ENCODE results near the gene PRM1. TPM values are rescaled to one million over a fixed set of nuclear protein-coding genes. Genes with fewer than 3 reads are reported as not detected.

PRM1 gene
- polyA plus RNA-seq, 3 donors = not detected

GRCh38 chr16:11277607-11278337 lies 3.4 kb downstream of the PRM1 start:
- DNase-seq (ENCODE audit: extremely low read depth in 1 of 11, low read depth in 9 of 11, low spot score in 4 of 11) = no peak

GRCh38 chr16:11276896-11277593 lies 4.1 kb downstream of the PRM1 start:
- no peak for DNase-seq (ENCODE audit: extremely low read depth in 1 of 11, low read depth in 9 of 11, low spot score in 4 of 11)

- DNase-seq (ENCODE audit: extremely low read depth in 1 of 11, low read depth in 9 of 11, low spot score in 4 of 11) = no peak
Observed at GRCh38 chr16:11276143-11276895, 4.8 kb downstream of the PRM1 start, which contains the start of gene PRM2. Gene PRM2, minus strand, starts transcription at chr16:11276480. Its CDS starts 110 bp downstream, at chr16:11276370.

GRCh38 chr16:11274964-11275363 lies 6.2 kb downstream of the PRM1 start:
- no peak for DNase-seq (ENCODE audit: extremely low read depth in 1 of 11, low read depth in 9 of 11, low spot score in 4 of 11)

DNA sequence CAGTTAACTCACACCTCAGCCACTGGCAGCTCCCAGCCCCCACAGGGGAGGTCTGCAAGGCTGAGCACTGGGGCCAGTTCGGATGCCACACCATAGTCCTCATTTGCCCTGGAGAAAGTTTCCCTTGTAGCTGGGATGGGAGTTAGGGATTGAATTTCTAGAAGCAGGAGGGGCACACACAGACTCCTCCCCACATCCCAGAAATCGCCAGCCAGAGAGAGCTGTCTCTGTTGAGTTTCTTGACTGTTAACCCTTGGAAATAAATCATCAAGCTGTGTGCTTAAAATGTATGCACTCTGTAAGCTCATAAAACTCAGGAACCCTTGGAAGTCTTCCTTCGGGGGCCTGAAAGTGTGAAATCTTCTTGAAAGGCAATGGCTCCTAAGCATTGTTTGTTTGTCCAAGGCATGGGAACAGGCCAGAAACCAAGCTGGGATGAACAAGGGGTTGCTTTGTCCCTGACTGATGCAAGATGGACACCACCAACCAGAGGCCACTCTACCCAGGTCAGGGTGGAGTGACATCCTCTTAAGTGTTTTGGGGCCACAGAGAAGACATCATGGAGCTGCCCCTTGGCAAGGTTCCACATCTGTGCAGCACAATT lies 7.3 kb downstream of the PRM1 start:
- DNase-seq (ENCODE audit: extremely low read depth in 1 of 11, low read depth in 9 of 11, low spot score in 4 of 11) = peak in 6 of 11 donors; percentile 66 to 89 (median 84)

DNA sequence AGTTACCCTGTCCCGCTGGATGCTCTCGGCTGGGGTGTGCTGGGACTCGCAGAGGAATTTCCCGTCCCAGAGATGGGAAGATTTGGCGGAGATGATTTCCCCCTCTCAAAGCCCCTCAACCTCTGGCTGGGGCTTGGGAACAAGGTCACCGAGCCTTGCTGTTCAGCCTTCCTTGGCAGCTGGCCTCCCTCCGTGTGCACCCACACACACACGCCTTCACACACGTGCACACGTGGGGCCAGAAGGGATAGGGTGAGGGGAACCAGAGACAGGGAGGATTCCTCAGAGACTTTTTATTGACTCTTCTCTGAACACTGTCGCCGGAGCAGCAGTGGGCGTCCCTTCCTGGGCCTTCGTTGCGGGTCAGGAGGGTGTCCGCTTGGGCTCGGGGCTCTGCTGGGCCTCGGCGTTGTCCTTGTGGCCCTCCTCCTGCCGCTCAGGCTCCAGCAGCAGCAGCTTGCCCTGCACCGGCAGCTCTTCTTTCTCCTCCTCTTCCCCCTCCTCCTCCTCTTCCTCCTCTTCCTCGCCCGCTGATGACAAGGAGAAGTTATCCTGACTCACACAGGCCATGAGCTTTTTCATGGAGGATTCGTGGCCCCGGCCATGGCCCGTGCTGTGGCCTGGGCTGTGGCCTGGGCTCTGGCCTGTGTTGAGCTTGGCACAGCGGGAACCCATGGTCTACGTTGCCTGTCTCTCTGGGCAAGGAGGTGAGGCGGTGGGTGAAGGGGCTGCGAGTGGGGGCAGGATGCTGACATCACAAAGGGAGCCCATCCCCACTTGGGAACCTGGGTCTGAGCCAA lies 8.0 kb downstream of the PRM1 start, which contains the start of gene PRM3:
PRM3 (minus strand) TSS at position 709 of the 800 bp plus-strand sequence; CDS start at position 675, 34 bp downstream.
- DNase-seq (ENCODE audit: extremely low read depth in 1 of 11, low read depth in 9 of 11, low spot score in 4 of 11) = no peak

- DNase-seq (ENCODE audit: extremely low read depth in 1 of 11, low read depth in 9 of 11, low spot score in 4 of 11) = no peak
Observed at GRCh38 chr16:11272484-11272883, 8.6 kb downstream of the PRM1 start.

- no peak for DNase-seq (ENCODE audit: extremely low read depth in 1 of 11, low read depth in 9 of 11, low spot score in 4 of 11)
Observed at GRCh38 chr16:11271610-11272009, 9.5 kb downstream of the PRM1 start.

- no peak for DNase-seq (ENCODE audit: extremely low read depth in 1 of 11, low read depth in 9 of 11, low spot score in 4 of 11)
Observed at GRCh38 chr16:11270602-11271162, 10.4 kb downstream of the PRM1 start.

DNA sequence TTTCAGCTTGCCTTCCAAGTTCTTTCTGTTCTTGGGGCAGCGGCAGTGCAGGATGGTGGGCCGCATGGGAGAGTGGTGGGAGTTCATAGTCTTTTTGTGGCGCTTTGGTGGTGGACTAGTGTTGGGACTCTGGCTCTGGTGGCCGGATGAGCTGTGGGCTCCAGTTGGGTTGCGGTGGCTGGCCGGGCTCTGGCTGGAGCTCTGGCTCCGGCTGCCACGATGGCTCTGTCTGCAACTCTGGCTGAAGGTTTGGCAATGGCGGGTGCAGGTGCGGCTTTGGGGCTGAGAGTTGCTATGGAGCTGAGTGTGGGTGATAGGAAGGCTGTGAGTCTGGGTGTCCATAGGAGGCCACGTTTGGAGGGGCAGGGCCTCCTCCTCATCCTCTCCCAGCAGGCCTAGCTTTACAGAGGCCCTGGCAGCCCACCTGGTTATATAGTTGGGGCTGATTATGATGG lies 12.2 kb downstream of the PRM1 start, which contains the start of gene TNP2:
TNP2 (minus strand) TSS at position 405 of the 455 bp plus-strand sequence; CDS start at position 342, 63 bp downstream.
- DNase-seq (ENCODE audit: extremely low read depth in 1 of 11, low read depth in 9 of 11, low spot score in 4 of 11) = no peak

- DNase-seq (ENCODE audit: extremely low read depth in 1 of 11, low read depth in 9 of 11, low spot score in 4 of 11) = no peak
Observed at GRCh38 chr16:11265124-11265523, 16.0 kb downstream of the PRM1 start.

DNA sequence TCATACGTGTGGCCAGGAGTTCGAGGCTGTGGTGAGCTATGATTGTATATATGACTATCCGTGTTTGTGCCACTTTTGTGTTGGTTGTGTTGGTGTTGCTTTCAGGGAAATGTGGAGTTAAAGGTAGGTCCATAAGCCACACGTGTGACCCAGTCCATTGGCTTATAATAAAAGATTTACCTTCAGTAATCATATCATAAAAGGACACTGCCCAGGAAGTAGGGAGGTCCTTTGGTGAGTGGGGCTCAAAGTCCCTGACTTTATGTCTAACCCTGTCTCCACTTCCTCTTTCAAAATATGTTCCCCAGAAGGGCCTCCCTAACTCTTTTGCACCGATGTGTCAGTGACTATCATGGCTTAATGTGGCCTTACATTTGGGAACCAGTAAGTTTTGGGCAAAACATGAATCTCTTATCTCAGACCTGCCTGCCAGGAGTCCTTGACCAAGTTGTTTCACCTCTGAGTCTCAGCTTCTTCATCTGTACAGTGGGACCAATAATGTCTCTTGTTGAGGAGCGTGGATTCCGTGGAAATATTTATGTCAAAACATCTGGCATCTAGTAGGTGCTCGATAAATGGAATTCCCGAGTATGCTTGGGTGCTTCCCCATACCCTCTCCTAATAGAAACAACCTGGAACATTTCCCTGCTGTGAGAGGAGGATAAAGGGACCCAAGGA lies 16.8 kb downstream of the PRM1 start:
- no peak for DNase-seq (ENCODE audit: extremely low read depth in 1 of 11, low read depth in 9 of 11, low spot score in 4 of 11)

GRCh38 chr16:11263737-11264136 lies 17.4 kb downstream of the PRM1 start:
- no peak for DNase-seq (ENCODE audit: extremely low read depth in 1 of 11, low read depth in 9 of 11, low spot score in 4 of 11)

DNA sequence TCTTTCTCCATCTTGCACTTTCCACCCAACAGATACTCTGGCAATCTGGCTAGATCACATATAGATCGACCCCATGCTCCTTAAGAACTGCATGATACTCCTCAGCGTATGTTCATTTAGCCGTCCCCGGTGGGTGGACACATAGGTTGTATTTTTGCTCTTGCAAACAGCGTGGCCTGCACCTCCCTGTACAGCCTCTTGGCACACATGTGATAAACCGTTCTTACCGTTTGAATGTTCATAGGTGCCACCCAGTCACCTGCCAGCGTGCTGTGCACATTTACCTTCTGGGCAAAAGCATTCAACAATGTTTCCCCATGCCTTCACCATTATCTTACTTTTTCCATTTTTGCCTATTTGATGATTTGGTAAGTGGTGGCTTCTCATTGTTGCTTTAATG lies 18.2 kb downstream of the PRM1 start:
- no peak for DNase-seq (ENCODE audit: extremely low read depth in 1 of 11, low read depth in 9 of 11, low spot score in 4 of 11)

DNA sequence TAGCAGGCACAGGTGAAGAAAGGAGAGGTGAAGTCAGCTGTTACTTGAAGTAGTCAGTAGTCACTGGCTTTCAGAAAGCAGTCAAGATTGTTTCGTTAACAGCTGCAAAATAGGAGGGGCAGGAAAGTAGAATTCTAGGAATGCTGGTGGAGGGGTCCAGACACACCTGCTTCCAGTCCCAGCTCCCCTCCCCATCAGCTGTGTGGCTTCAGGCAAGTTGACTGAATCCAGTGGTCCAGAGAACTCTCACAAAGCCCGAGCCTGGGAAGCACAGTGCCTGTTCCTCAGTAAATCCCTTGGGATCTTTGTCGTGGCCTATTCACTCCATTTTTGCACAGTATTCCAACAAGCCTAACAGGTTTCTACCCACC lies 20.5 kb downstream of the PRM1 start:
- DNase-seq (ENCODE audit: extremely low read depth in 1 of 11, low read depth in 9 of 11, low spot score in 4 of 11) = no peak

DNA sequence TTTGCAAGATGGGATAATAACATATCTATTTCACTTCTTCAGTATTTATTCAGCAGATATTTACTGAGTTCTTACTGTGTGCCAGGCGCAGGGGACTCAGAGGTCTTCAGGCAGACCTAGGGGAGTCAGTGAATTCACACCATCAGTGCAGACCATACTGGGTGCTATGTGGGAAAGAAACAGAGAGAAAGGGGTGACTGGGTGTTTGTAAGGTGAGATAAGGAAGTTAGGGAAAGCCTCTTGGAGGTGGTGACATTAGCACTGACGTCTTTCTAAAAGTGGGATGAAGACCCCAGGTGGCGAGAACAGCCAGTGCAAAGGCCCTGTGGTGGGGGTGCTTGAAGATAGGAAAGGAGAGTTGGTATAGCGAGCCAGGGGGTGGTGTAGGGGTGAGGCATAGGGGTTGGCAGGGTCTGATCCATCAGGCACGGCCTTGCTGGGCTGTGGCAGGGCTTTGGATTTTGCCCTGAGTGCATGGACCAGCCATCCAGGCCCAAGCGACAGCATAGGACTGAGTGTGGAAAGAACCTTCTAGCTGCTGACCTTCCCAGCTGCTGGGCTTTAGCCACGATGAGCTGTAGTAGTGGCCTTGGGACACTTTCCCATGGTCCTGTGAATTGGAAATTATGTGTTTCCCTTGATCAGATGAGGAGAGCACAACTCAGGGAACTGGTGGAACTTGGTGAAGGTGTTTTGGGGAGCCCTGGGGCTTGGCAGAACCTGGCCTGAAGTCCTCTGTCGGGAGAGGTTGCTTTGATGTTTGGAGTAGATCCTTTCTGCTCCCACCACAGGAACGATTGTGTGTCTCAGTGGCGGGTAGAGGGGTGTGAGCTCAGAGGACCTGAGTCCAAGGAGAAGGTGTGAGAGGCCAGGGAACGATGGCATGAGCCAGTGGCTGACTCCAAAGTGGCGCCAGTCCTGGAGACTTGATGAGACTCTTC lies 21.2 kb downstream of the PRM1 start:
- no peak for DNase-seq (ENCODE audit: extremely low read depth in 1 of 11, low read depth in 9 of 11, low spot score in 4 of 11)

Data from renal cortex interstitium (tissue), 11 donors.